NCI-H1092 treated with DMSO at 0.1 percent for 48 hours (cell line): Measurements from ENCODE around the gene PAK1IP1.
"Not testable (repeated sequence)": the region's sequence is repeated elsewhere in the genome, so short reads cannot be mapped to it uniquely, and the experiment has no call there.

ENCODE experiments used
- DNase-seq: peaks from one replicate; lab custom pipeline; 2025; lab: John Stamatoyannopoulos, UW

The PAK1IP1 gene, protein sequence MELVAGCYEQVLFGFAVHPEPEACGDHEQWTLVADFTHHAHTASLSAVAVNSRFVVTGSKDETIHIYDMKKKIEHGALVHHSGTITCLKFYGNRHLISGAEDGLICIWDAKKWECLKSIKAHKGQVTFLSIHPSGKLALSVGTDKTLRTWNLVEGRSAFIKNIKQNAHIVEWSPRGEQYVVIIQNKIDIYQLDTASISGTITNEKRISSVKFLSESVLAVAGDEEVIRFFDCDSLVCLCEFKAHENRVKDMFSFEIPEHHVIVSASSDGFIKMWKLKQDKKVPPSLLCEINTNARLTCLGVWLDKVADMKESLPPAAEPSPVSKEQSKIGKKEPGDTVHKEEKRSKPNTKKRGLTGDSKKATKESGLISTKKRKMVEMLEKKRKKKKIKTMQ

DNA sequence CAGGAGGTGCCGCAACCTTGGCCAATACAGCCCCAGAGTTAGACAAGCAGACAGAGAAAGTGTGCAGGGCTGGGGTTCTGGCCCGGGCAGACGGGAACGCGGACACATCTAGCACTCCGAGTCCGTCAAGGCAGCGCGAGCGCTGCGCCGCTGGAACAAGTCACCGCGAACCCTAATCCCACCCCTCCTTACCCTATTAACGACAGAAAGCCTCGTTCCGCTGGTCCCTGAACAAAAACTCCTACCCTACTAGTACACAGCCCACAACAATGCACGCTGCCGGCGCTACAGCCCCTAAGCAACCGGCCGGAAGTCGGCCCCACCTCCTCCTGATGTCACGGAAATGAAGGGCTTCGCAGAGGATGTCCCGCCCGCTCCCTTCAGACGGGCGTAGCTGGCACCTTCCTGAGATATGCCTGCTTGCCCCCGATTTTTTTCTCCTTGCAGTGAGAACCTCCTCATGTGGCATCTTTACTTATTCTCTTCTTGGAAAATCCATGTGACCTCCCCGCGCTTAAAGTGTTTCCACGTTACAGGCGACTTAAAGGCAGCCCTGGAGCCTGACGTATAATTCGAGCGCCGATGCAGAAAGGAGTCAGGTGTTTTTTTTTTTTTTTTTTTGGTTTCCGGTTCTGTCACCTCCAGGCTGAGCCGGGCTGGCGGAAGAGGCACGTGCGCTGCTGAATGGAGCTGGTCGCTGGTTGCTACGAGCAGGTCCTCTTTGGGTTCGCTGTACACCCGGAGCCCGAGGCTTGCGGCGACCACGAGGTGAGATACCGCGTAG is at the start of gene PAK1IP1, which contains the start of gene C6orf52:
PAK1IP1 (plus strand) TSS at position 671 of the 784 bp plus-strand sequence; CDS start at position 685, 14 bp downstream.
C6orf52 (minus strand) TSS at position 315 of the 784 bp plus-strand sequence. CDS start 7,066 bp downstream, outside the sequence.
- DNase-seq = peak; percentile 76

DNA sequence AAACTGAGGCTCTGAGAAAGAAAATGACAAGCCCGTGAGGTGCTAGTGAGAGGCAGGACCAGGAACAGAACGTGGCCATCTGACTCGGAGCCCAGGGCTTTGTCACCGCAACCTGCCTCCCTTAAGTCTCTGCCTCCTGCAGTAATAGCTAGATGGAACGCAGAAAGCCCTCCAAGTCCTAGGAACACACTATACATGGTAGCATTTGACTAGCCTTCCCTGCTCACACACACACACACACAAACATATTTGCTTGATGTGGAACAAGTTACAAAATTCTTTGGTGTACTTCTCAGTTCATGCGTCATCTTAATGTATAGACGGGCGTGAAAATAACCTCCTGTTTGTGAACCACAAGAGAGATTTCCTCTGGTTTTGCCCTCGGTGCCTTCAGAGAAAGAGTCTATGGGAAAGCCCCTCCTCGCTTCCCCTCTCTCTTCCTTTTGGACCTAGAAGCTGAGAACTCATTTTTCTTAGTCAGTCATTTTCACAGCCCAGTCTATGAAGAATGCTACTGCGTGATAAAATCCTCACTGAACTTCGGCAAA is 39.2 kb upstream of the PAK1IP1 start:
- DNase-seq = no peak

DNA sequence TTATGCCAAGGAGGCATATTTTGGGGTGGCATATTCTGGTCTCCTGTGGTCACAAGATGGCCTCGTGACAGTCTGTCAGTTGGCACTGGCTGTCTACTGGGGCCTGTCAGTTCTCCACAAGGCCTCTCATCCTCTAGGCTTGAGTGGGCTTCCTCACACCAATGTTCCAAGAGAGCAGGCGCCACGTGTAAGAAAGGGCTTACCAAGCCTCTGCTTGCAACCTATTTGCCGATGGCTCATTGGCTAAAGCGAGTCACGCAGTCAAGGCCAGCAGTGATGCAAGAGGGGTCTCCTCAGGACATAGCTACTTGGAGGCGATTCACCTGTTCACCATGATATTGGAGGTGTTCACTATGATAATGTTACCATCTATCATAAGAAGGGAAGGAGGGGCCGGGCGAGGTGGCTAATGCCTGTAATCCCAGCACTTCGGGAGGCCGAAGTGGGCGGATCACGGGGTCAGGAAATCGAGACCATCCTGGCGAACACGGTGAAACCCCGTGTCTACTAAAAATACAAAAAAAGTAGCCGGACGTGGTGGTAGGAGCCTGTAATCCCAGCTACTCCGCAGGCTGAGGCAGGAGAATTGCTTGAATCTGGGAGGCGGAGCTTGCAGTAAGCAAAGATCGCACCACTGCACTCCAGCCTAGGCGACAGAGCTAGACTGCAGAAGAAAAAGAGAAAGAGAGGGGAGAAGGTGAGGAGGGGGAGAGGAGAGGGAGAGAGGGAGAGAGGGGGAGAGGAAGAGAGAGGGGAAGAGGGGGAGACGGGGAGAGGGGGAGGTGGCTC is 35.7 kb upstream of the PAK1IP1 start:
- DNase-seq = no peak

DNA sequence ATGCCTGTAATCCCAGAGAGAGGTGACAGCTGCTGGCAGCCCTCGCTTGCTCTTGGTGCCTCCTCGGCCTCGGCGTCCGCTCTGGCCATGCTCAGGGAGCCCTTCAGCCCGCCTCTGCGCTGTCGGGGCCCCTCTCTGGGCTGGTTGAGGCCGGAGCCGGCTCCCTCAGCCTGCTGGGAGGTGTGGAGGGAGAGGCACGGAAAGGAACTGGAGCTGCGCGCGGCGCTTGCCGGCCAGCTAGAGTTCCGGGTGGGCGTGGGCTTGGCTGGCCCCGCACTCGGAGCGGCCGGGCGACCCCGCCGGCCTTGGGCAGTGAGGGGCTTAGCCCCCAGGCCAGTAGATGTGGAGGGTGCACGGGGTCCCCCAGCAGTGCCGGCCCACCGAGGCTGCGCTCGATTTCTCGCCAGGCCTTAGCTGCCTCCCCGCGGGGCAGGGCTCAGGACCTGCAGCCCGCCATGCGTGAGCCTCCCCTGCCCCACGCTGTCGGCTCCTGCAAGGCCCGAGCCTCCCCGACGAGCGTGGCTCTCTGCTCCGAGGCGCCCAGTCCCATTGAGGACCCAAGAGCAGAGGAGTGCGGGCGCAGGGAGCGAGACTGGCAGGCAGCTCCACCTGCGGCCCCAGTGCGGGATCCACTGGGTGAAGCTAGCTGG is 34.9 kb upstream of the PAK1IP1 start:
- no peak for DNase-seq

DNA sequence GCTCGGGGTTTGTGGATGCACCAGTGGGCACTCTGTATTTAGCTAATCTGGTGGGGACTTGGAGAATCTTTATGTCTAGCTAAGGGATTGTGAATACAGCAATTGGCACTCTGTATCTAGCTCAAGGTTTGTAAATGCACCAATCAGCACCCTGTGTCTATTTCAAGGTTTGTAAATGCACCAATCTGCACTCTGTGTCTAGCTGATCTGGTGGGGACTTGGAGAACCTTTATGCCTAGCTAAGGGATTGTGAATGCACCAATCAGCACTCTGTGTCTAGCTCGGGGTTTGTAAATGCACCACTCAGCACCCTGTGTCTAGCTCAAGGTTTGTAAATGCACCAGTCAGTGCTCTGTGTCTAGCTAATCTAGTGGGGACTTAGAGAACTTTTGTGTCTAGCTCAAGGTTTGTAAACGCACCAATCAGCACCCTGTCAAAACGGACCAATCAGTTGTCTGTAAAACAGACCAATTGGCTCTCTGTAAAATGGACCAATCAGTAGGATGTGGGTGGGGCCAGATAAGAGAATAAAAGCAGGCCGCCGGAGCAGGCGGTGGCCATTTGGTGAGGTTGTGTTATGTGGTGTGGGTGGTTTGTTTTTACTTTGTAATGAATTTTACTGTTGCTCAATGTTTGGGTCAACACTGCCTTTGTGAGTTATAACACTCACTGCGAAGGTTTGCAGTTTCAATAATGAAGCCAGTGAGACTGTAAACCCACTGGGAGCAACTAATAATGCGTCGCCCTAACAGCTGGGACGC is 34.2 kb upstream of the PAK1IP1 start:
- DNase-seq = not testable (repeated sequence)

DNA sequence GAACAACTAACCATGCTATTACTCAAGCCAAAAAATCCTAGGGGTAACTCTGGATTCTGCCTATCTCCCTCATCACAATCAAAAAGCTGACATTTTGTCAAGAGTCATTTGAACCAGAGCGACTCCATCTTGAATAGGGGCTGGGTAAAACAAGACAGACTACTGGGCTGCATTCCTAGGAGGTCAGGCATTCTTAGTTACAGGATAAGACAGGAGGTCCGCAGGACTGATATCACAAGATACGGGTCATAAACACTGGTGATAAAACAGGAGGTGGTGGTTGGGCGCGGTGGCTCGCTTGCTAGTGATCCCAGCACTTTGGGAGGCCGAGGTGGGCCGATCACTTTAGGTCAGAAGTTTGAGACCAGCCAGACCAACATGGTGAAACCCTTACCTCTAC is 32.6 kb upstream of the PAK1IP1 start:
- DNase-seq = no peak

DNA sequence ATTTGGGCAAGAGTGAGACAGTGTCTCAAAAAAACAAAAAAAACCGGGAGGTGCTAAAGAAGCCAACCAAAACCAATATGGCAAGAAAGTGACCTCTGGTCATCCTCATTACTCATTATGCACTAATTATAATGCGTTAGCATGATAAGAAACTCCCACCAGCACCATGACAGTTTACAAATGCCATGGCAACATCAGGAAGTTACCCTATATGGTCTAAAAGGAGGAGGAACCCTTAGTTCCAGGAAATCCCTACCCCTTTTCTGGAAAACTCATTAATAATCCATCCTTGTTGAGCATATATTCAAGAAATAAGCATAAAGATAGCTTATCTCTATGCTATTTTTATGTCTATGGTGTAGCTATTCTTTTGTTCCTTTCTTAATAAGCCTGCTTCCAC is 32.0 kb upstream of the PAK1IP1 start:
- no peak for DNase-seq

DNA sequence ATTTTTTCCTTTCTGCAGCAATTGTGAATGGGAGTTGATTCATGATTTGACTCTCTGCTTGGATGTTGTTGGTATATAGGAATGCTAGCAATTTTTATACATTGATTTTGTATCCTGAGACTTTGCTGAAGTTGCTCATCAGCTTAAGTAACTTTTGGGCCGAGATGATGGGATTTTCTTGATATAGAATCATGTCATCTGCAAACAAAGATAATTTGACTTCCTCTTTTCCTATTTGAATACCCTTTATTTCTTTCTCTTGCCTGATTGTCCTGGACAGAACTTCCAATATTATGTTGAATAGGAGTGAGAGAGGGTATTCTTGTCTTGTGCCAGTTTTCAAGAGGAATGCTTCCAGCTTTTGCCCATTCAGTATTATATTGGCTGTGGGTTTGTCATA is 29.2 kb upstream of the PAK1IP1 start:
- not testable (repeated sequence) for DNase-seq

DNA sequence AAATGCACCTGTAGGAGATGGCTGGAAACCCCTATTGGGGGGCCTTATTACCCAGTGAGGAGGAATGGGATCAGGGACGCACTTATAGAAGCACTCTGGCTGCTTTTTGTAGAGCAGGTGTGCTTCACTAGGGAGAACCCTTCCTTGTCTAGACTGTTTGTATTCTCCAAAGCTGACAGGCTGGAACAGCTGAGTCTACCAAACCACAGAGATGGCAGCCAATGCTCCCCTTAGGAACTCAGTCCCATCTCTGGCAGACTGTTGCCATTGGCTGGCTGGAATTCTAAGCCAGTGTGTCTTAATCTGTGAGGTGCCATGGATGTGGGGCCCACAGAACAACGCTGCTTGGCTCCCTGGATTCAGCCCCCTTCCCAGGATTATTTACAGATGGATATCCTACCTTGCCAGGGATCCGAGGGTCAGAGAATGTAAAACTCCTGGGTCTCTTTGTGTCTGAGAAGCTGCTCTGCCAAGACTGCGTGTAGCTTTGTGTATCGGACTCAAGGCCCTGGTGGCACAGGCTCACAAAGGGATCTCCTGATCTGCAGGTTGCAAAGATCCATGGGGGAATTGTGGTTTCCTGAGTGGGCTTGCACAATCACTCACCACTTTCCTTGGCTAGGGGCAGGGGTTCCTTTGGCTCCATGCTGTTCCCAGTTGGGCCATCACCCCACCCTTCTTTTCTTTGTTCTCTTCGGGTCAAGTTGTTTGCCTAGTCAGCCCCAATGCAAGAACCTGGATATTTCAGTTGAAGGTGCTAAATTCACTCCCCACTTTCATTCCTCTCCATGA is 26.4 kb upstream of the PAK1IP1 start:
- DNase-seq = no peak

DNA sequence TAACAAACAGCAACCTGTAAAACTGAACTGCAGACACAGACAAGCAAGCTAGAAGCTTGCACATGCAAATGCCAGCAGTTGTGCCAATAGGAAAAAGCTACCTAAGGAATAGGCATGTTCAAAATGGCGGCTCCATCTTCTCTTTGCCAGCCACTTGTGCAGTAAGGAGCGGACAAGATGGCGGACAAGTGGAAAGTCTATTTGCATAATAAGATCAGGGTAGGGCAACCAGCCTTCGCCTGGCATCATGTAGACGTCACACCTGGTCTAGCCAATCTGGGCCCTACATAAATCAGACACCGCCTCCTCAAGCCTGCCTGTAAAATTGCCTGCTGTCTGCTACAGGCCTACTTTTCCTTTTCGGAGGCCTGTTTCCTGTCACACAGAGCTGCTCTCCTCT is 18.4 kb upstream of the PAK1IP1 start:
- no peak for DNase-seq

DNA sequence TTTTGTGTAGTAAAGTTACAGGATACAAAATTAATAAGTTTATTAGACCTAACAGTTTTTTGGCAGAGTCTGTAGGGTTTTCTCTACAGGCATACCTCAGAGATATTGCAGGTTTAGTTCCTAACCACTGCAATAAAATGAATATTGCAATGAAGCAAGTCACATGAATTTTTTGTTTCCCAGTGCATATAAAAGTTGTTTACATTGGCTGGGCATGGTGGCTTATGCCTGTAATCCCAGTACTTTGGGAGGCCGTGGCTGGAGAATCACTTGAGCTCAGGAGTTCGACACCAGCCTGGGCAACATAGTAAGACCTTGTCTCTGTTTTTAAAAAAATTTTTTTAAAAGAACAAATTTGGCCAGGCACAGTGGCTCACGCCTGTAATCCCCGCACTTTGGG is 16.3 kb upstream of the PAK1IP1 start:
- no peak for DNase-seq

DNA sequence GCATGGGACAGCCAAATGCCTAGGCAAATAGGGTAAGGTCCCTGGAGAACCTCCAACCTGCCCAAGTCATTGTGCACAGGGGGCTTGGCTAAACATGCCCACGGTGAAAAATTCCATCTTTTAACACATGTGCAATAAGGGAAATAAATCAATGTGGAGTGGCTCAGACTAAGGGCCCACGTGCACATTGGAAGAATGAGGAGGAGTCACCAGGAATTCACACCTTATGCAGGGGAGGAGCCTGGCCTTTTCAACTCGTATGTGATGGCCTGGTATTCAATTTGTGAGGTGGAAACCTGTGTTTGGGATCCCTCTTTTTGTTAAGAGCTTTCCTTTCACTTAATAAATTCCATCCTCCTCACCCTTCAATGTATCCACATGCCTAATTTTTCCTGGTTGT is 13.0 kb upstream of the PAK1IP1 start:
- DNase-seq = no peak

DNA sequence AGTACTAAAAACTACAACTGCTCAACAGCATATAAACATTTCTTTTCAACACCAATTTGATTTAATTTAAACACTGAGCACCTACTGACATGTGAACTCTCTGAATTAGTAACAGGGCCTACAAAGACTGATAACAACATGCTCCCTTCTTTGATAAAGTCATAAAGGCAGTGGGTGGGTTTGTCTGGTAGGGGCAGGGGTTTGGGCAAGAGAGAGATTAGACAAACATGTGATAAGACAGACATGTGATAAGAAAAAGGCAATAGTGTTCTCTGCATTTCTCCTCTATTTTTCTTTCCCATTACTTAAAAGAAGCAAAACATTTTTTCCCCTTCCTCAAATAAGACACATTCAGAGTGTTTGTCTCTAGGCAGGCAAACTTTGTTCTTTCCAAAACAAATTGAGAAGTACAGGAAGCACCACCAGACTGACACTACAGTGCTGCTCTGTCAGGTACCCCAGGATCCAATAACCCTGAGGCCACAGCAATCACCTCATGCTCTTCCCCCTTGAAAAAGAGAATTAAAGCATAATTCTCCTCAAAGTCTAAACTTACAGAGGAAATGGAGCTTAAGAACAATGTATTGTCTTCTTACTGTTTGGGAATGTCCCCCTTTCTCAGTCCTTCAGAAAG is 12.3 kb upstream of the PAK1IP1 start:
- DNase-seq = no peak

DNA sequence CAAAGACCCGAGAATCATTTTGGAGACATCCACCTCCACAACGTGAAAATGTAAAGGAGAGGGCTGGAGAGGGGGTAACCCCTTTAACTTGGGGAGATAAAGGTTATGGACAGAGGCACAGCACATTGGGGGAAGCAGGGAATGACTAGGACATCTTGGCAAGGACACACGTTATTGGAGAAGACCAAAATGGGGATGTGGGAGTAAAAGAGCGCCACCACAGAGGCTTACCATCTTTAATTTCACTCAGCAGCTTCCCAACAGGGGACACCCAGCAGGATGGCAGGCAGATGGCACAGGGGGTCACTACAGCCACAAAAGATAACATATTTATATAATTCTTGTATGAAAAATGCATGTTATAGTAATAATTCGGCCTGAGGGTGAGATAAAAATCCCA is 10.2 kb upstream of the PAK1IP1 start:
- no peak for DNase-seq

DNA sequence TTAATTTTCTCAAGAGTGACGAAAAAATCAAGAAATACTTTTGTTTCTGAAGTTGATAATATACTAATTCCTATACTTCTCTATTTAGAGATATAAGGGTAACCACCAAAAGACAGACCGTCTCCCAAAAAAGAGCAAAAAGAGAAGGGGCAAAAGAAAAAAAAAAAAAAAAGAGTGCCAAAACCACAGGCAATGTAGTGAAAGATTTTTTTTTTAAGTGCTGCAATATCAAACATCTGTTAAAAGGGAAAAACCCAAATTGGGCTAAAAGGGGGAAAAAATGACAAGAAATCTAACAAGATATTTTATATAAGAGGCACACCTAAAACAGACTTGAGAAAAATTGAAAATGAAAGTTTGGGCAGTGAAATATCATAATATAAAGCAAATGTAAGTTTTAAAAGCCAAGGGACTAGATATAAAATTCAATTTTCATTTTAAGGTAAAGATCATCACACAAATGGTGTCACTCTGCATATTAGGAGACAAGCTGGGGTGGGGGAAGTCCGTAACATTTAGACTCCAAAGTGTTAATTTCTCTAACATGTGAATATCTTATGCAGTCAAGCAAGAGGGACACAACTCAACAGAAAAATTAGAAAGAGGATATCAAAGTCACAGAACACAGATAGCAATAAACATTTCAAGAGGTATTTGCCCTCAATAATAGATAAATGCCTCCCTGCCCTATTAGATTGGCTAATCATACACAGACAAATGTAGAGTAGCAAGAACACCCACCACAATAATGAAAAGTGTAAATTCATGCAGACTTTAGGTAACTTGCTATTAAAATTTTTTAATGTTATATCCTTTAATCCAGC is 9.5 kb upstream of the PAK1IP1 start:
- DNase-seq = no peak

DNA sequence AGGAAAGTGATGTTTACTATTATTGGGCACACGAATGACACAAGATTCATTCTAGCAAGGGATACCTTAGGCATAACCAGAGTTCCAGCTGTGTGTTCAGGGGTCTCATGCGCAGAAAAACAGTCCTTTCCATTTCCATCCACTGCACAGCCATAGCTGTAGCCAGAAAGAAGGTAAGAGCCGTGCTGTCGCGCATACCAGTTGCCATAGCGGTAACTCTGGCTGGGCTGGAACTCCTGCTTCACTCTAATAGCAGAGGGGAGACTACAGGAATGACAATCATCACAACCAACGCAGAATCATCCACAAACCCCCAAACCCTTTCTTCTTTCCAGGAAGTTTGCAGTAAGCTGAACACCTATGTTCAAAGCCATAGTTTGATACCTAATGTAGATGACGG is 7.9 kb upstream of the PAK1IP1 start:
- DNase-seq = no peak

DNA sequence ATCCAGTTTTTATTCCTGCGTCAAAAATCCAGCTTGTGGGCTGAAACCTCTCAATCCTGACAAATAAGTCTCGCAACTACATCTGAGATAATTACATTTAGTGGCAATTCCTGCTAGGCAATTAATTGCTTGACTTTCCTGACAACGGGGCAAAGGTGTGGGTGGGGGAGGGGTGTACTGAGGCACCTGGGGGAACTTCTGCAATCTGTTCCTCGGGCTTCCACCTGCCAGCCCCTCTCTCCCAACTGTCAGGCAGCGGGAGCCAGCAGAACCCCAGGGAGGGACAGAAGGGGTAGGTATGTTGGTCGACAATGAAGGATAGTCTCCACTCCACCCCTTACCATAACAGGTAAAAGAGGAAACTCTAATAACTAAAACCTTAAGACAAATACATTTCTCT is 7.2 kb upstream of the PAK1IP1 start:
- DNase-seq = no peak

DNA sequence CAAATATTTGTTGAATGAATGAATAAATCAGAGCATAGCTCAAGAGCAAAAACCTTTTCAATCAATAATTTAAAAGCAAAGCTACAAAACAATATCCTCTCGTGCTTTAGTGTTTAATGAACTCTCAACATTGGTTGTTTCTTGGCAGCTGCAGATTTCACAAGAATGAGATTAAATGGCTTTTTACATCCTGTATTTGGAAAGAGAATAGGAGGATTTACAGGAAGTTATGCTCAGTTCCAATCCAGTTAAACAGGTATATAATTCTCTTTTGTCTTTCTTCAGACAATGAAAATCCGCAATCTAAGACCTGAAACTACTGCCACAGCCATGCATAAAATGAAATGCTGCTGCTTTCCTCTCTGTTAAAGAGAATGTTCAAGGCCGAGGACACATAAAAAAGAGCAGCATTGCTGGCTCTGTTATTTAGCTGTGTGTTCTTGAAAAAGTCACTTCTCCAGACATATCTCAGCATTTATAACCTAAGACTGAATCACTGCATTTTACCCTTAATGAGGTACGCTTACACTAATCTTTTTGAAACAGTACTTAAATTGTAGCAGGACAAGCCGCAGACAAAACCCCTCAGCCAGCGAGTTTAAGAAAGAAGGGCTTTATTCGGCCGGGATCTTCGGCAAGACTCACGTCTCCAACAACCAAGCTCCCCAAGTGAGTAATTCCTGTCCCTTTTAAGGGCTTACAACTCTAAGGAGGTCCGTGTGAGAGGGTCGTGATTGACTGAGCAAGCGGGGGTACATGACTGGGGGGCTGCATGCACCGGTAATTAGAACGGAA is 3.9 kb upstream of the PAK1IP1 start:
- DNase-seq = peak; percentile 20
